OCI-LY1 (cell line): ENCODE data around the gene MAP3K21.
A peak's percentile ranks its signal among the peaks of the same experiment; 100 is the strongest.

ENCODE experiments used
- H2AFZ ChIP-seq: fragments of 200-600 bp; sonication (generic), shearing (Covaris generic); 2 replicates; pipeline ENCODE4 v1.6.0; 2014; ENCODE audit warnings: antibody characterized with exemption, mild to moderate bottlenecking, low read length
- H3F3A ChIP-seq: fragments of 200-600 bp; sonication (generic), shearing (Covaris generic); 2 replicates; pipeline ENCODE4 v1.6.0; 2014; ENCODE audit warnings: mild to moderate bottlenecking, antibody characterized with exemption, low read length, moderate library complexity; ENCODE audit not compliant: insufficient read depth
- H3K27ac ChIP-seq: fragments of 200-600 bp; sonication (generic); 2 replicates; pipeline ENCODE4 v1.5.1; 2014; ENCODE audit warnings: low read length, mixed run types, mild to moderate bottlenecking, low read depth; ENCODE audit not compliant: poor library complexity, severe bottlenecking
- H3K27me3 ChIP-seq: fragments of 200-600 bp; sonication (generic); 2 replicates; pipeline ENCODE4 v1.6.0; 2014; ENCODE audit warnings: antibody characterized with exemption, mild to moderate bottlenecking, low read length, moderate library complexity; ENCODE audit not compliant: insufficient read depth
- H3K36me3 ChIP-seq: fragments of 200-600 bp; sonication (generic); 2 replicates; pipeline ENCODE4 v1.6.1; 2014; ENCODE audit warnings: mild to moderate bottlenecking, antibody characterized with exemption, low read length, moderate library complexity, mixed read lengths; ENCODE audit not compliant: insufficient read depth
- H3K4me1 ChIP-seq: fragments of 200-600 bp; sonication (generic); 2 replicates; pipeline ENCODE4 v1.5.1; 2014; ENCODE audit warnings: mild to moderate bottlenecking, low read length, moderate library complexity; ENCODE audit not compliant: insufficient read depth, severe bottlenecking
- H3K4me2 ChIP-seq: fragments of 200-600 bp; sonication (generic), shearing (Covaris generic); 2 replicates; pipeline ENCODE4 v1.6.1; 2014; ENCODE audit warnings: low read length
- H3K4me3 ChIP-seq: fragments of 200-600 bp; sonication (generic); 2 replicates; pipeline ENCODE4 v1.5.1; 2014; ENCODE audit warnings: low read length, low read depth, mild to moderate bottlenecking, mixed read lengths; ENCODE audit not compliant: poor library complexity, severe bottlenecking
- H3K79me2 ChIP-seq: fragments of 200-600 bp; shearing (Covaris generic); 2 replicates; pipeline ENCODE4 v1.6.1; 2016; ENCODE audit warnings: mixed run types, low read length, mixed read lengths; ENCODE audit not compliant: insufficient read depth
- H3K9ac ChIP-seq: fragments of 200-600 bp; sonication (generic), shearing (Covaris generic); 2 replicates; pipeline ENCODE4 v1.6.1; 2014; ENCODE audit warnings: mild to moderate bottlenecking, low read length, mixed read lengths
- H3K9me2 ChIP-seq: fragments of 200-600 bp; sonication (generic), shearing (Covaris generic); 2 replicates; pipeline ENCODE4 v1.6.1; 2014; ENCODE audit warnings: low read depth, mild to moderate bottlenecking, low read length, mixed read lengths
- H3K9me3 ChIP-seq: fragments of 200-600 bp; shearing (Covaris generic); 2 replicates; pipeline ENCODE4 v1.6.1; 2014; ENCODE audit warnings: low read length, mixed read lengths
- H4K20me1 ChIP-seq: fragments of 200-600 bp; sonication (generic), shearing (Covaris generic); 2 replicates; pipeline ENCODE4 v1.6.0; 2016; ENCODE audit warnings: mild to moderate bottlenecking, low read length; ENCODE audit not compliant: insufficient read depth
- CTCF ChIP-seq: fragments of 200-600 bp; sonication (generic), shearing (Covaris generic); IDR thresholded peaks from 2 replicates; pipeline ENCODE4 v1.5.1; 2017; ENCODE audit warnings: mild to moderate bottlenecking, antibody characterized with exemption, low read length, moderate library complexity, mixed read lengths
- EZH2 ChIP-seq: fragments of 200-600 bp; sonication (generic), shearing (Covaris generic); IDR thresholded peaks from 2 replicates; pipeline ENCODE4 v1.8.0; 2017; ENCODE audit warnings: borderline replicate concordance, mixed run types, mild to moderate bottlenecking, antibody characterized with exemption, low read length, moderate library complexity, mixed read lengths

Gene MAP3K21

GRCh38 chr1:233300326-233300725 is 27.2 kb upstream of the MAP3K21 start:
- no peak overlapping the region for H3K4me2 ChIP-seq
- no peaks in the 10 kb centered on the region for H3K79me2 ChIP-seq
- TF ChIP-seq EZH2: no peak
- TF ChIP-seq CTCF: no peak
- H2AFZ ChIP-seq: no peak overlapping the region
- no peaks in the 10 kb centered on the region for H3K9me2 ChIP-seq
- H3K4me3 ChIP-seq: no peak overlapping the region
- no peaks in the 10 kb centered on the region for H3K27me3 ChIP-seq
- H3K36me3 ChIP-seq: no peaks in the 10 kb centered on the region
- no peaks in the 10 kb centered on the region for H3K9me3 ChIP-seq
- peaks cover 8% of the 10 kb centered on the region for H3K4me1 ChIP-seq
- H3K27ac ChIP-seq: no peak overlapping the region
- H3F3A ChIP-seq: no peaks in the 10 kb centered on the region
- no peak overlapping the region for H3K9ac ChIP-seq
- H4K20me1 ChIP-seq: no peaks in the 10 kb centered on the region

DNA sequence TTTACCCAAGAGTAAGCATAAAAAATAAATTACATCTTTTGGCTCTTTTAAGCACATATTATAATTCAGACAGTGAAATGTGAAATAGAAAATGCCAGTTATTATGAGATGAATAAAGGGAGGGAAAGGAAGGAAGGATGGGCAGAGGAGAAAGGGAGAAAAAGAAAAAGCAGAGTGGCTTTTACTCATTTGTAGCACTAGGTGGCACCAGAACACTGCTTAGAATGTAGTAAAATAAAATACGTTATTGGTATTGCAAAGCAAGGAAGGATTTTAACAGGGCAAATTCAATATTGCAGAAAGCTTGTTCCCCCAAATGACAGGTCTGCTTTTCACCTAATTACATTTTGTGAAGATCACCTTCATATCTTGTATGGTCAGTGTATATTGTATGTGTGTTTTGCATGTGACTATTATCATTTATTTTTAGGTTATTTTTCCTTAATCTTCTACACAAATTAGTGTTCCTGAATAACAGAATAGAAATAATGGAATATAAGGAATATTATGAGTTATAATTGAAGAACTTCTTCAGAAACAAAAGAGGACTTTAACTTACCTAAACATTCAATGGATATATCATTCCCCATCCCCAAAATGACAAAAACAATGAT is 22.9 kb upstream of the MAP3K21 start:
- TF ChIP-seq CTCF (peak; percentile 74), EZH2 (no peak)
- no peak overlapping the region for H3K4me3 ChIP-seq
- no peaks in the 10 kb centered on the region for H3K4me1 ChIP-seq
- H3F3A ChIP-seq: no peaks in the 10 kb centered on the region
- H3K9me3 ChIP-seq: no peaks in the 10 kb centered on the region
- H3K9me2 ChIP-seq: no peaks in the 10 kb centered on the region
- H4K20me1 ChIP-seq: no peaks in the 10 kb centered on the region
- no peak overlapping the region for H3K4me2 ChIP-seq
- H3K79me2 ChIP-seq: no peaks in the 10 kb centered on the region
- H3K27me3 ChIP-seq: no peaks in the 10 kb centered on the region
- H3K27ac ChIP-seq: no peak overlapping the region
- no peaks in the 10 kb centered on the region for H3K36me3 ChIP-seq
- H2AFZ ChIP-seq: no peak overlapping the region
- H3K9ac ChIP-seq: no peak overlapping the region

GRCh38 chr1:233313434-233314155 is 13.9 kb upstream of the MAP3K21 start:
- H3K9me3 ChIP-seq: no peaks in the 10 kb centered on the region
- no peaks in the 10 kb centered on the region for H3K27me3 ChIP-seq
- no peak overlapping the region for H2AFZ ChIP-seq
- no peaks in the 10 kb centered on the region for H3K36me3 ChIP-seq
- H3K4me2 ChIP-seq: no peak overlapping the region
- no peaks in the 10 kb centered on the region for H3K4me1 ChIP-seq
- TF ChIP-seq EZH2 (no peak), CTCF (no peak)
- H3K9ac ChIP-seq: no peak overlapping the region
- H4K20me1 ChIP-seq: no peaks in the 10 kb centered on the region
- H3K27ac ChIP-seq: no peak overlapping the region
- H3F3A ChIP-seq: no peaks in the 10 kb centered on the region
- no peaks in the 10 kb centered on the region for H3K79me2 ChIP-seq
- H3K9me2 ChIP-seq: no peaks in the 10 kb centered on the region
- no peak overlapping the region for H3K4me3 ChIP-seq
